Fibroblast of upper back skin (primary cell): ENCODE data around the gene RAB42.
"Not testable (repeated sequence)": the region's sequence is repeated elsewhere in the genome, so short reads cannot be mapped to it uniquely, and the experiment has no call there.

Source experiments
- DNase-seq: peaks from one replicate; pipeline ENCODE4 v3.0.0-alpha.2; 2013

Gene RAB42

GRCh38 chr1:28586585-28587391 is 5.3 kb upstream of the RAB42 start:
- DNase-seq: not testable (repeated sequence)

- no peak for DNase-seq
Observed at GRCh38 chr1:28592321-28593071, 431 bp downstream of the RAB42 start.

- not testable (repeated sequence) for DNase-seq
Observed at GRCh38 chr1:28593988-28594356, 1.9 kb downstream of the RAB42 start.

- DNase-seq: peak; percentile 25
Observed at GRCh38 chr1:28594686-28595411, 2.8 kb downstream of the RAB42 start.

GRCh38 chr1:28595412-28596191 is 3.5 kb downstream of the RAB42 start:
- no peak for DNase-seq

- DNase-seq: not testable (repeated sequence)
Observed at GRCh38 chr1:28596276-28596675, 4.2 kb downstream of the RAB42 start.

GRCh38 chr1:28601696-28602095 is 9.6 kb downstream of the RAB42 start:
- DNase-seq: peak; percentile 87

- peak; percentile 83 for DNase-seq
Observed at GRCh38 chr1:28602536-28603439, 10.7 kb downstream of the RAB42 start.

- DNase-seq: no peak
Observed at GRCh38 chr1:28604411-28604810, 12.3 kb downstream of the RAB42 start.

- DNase-seq: no peak
Observed at GRCh38 chr1:28604962-28605361, 12.9 kb downstream of the RAB42 start.

GRCh38 chr1:28606771-28607170 is 14.7 kb downstream of the RAB42 start:
- no peak for DNase-seq

- DNase-seq: no peak
Observed at GRCh38 chr1:28613175-28613574, 21.1 kb downstream of the RAB42 start.

- no peak for DNase-seq
Observed at GRCh38 chr1:28631713-28632112, 39.6 kb downstream of the RAB42 start.

GRCh38 chr1:28632560-28632959 is 40.5 kb downstream of the RAB42 start:
- no peak for DNase-seq

- DNase-seq: peak; percentile 20
Observed at GRCh38 chr1:28640766-28641165, 48.7 kb downstream of the RAB42 start.

- peak; percentile 3 for DNase-seq
Observed at GRCh38 chr1:28642056-28642846, 50.2 kb downstream of the RAB42 start.

- peak; percentile 95 for DNase-seq
Observed at GRCh38 chr1:28642847-28643635, 51.0 kb downstream of the RAB42 start, which contains the start of gene TAF12. TAF12 (minus strand) TSS chr1:28643067; CDS start chr1:28622081, 20,986 bp downstream.

- no peak for DNase-seq
Observed at GRCh38 chr1:28644494-28644893, 52.4 kb downstream of the RAB42 start.
